ENCODE results near the gene KLF6. TPM values are rescaled to one million over a fixed set of nuclear protein-coding genes. Genes with fewer than 3 reads are reported as not detected.

KLF6 gene
- total and polyA plus RNA-seq, 2 of the 4 experiments (the other 2 are of a cell fraction) = 69.0 to 123 TPM

GRCh38 chr10:3765146-3765545 lies 19.9 kb downstream of the KLF6 start:
- Histone ChIP-seq H3K23ac (ENCODE audit: low read depth, low read length) (no peak overlapping the region), H3K27me3 (ENCODE audit: control insufficient read depth, insufficient read depth, low read length) (no peaks in the 10 kb centered on the region), H3K9ac (ENCODE audit: low read depth, low read length) (no peak overlapping the region), H3K4me2 (ENCODE audit: low read depth, low read length) (no peak overlapping the region), H3K79me1 (ENCODE audit: low read depth in 1 of 2, low read length in 2 of 2) (no peaks in the 10 kb centered on the region), H2AK5ac (ENCODE audit: low read depth, low read length) (no peak overlapping the region; the same call in 1 of the 2 replicates), H2AFZ (replicated peaks; ENCODE audit: low read length, poor library complexity) (no peak overlapping the region), H3K14ac (replicated peaks; ENCODE audit: low read depth, low read length) (no peak overlapping the region; the same call in 1 of the 2 replicates), H3K9me1 (ENCODE audit: insufficient read depth, low read length) (peaks cover 6% of the 10 kb centered on the region), H4K20me1 (ENCODE audit: insufficient read depth, low read length) (no peaks in the 10 kb centered on the region), H3K4ac (ENCODE audit: low read depth, low read length) (no peak overlapping the region; the same call in 1 of the 2 replicates), H3K4me3 (ENCODE audit: insufficient read depth, low read depth, low read length) (no peak overlapping the region), H4K5ac (ENCODE audit: low read depth, low read length) (no peak overlapping the region), H2BK20ac (ENCODE audit: low read depth, low read length) (no peak overlapping the region), H4K91ac (ENCODE audit: insufficient read depth, low read depth, low read length) (no peak overlapping the region), H3K18ac (ENCODE audit: low read depth, low read length) (no peak overlapping the region), H2BK5ac (ENCODE audit: low read depth, low read length, poor library complexity, severe bottlenecking) (no peak overlapping the region), H2BK15ac (ENCODE audit: low read depth, low read length) (no peak overlapping the region), H2AK9ac (replicated peaks; ENCODE audit: low read depth, low read length, poor library complexity) (no peak overlapping the region), H2BK120ac (ENCODE audit: low read depth, low read length) (no peak overlapping the region), H3K9me3 (ENCODE audit: control insufficient read depth, insufficient read depth, low read length) (no peaks in the 10 kb centered on the region), H3K27ac (ENCODE audit: insufficient read depth, low read length) (no peak overlapping the region), H3K56ac (ENCODE audit: extremely low read depth, insufficient read depth, low read length) (no peak overlapping the region), H4K8ac (ENCODE audit: low read depth in 2 of 2, low read length in 2 of 2) (no peak overlapping the region), H3K36me3 (ENCODE audit: control insufficient read depth, insufficient read depth, low read length) (no peaks in the 10 kb centered on the region), H3K4me1 (ENCODE audit: control insufficient read depth, insufficient read depth, low read length) (peaks cover 12% of the 10 kb centered on the region)
- intact Hi-C loops (cut with micrococcal nuclease) = no loop called here
- no TSS peak for BruUV-seq (replicated peaks)
- 79% methylated on average over 3 of the region's 6 CpGs; no CpG with 5 or more reads in 1 of the 2 experiments for WGBS, 2 experiments (ENCODE audit: extremely low coverage in 2 of 2, insufficient read length in 1 of 2)
- TF ChIP-seq RFX5 (IDR thresholded peaks at IDR 0.05; ENCODE audit: low read depth, low read length) = no peak
- TF ChIP-seq CTCF (conservative IDR thresholded peaks at IDR 0.05; ENCODE audit: low read depth, low read length) = no peak
- no peak for TF ChIP-seq FOS (IDR thresholded peaks at IDR 0.05; ENCODE audit: low read depth, low read length)
- TF ChIP-seq POLR2A (IDR thresholded peaks at IDR 0.05; ENCODE audit: low read depth, low read length) = no peak
- TF ChIP-seq RAD21 (IDR thresholded peaks at IDR 0.05; ENCODE audit: low read length) = no peak
- TF ChIP-seq MAFK (IDR thresholded peaks at IDR 0.05; ENCODE audit: low read depth, low read length) = no peak
- no peak for TF ChIP-seq MXI1 (IDR thresholded peaks at IDR 0.05; ENCODE audit: borderline replicate concordance, low read depth, low read length)
- TF ChIP-seq MAZ (IDR thresholded peaks at IDR 0.05; ENCODE audit: borderline replicate concordance, low read depth, low read length) = no peak
- no peak for TF ChIP-seq ELK1 (IDR thresholded peaks at IDR 0.05; ENCODE audit: borderline replicate concordance, low read depth, low read length)
- TF ChIP-seq SMC3 (IDR thresholded peaks at IDR 0.05; ENCODE audit: low read depth, low read length) = no peak
- TF ChIP-seq BHLHE40 (IDR thresholded peaks at IDR 0.05; ENCODE audit: low read depth, low read length) = no peak
- no peak for TF ChIP-seq CEBPB (IDR thresholded peaks at IDR 0.05; ENCODE audit: low read depth, low read length)
- TF ChIP-seq RCOR1 (IDR thresholded peaks at IDR 0.05; ENCODE audit: insufficient replicate concordance, low read length) = no peak
- no peak for TF ChIP-seq NFE2L2 (IDR thresholded peaks at IDR 0.05; ENCODE audit: low read depth, low read length)
- ChIA-PET POLR2A (ENCODE audit: unreplicated experiment) (no interaction called here), CTCF (no interaction called here)
- ATAC-seq (ENCODE audit: low read depth) (no peak), DNase-seq (no peak)
- in situ Hi-C loops (cut with MboI; ENCODE audit: low sequenced_read_pairs) = no loop called here
- dilution Hi-C loops (cut with HindIII; ENCODE audit: low sequenced_read_pairs, unreplicated experiment) = no loop called here
